Astrocyte (in vitro differentiated cells and primary cell): ENCODE data around the gene ADNP2. TPM values are rescaled to one million over a fixed set of nuclear protein-coding genes. Genes with fewer than 3 reads are reported as not detected.
"Not testable (repeated sequence)": the region's sequence is repeated elsewhere in the genome, so short reads cannot be mapped to it uniquely, and the experiment has no call there.

Experiments
- DNase-seq: peaks from one replicate; pipeline ENCODE4 v3.0.0-alpha.2; 2010; ENCODE audit warnings: low read depth
- FAIRE-seq: peaks from 2 replicates; lab custom pipeline; 2011; peaks lifted over from hg19 to GRCh38; lab: Jason Lieb, UNC
- H2AFZ ChIP-seq: 2 replicates; pipeline ENCODE4 v1.6.0; 2012; ENCODE audit warnings: low read depth, low read length, inconsistent platforms
- H3K27ac ChIP-seq: 2 replicates; pipeline ENCODE4 v1.5.1; 2011; ENCODE audit warnings: low read depth, low read length, inconsistent platforms
- H3K27me3 ChIP-seq: 2 replicates; pipeline ENCODE4 v1.6.0; 2011; ENCODE audit warnings: low read length, inconsistent platforms; ENCODE audit not compliant: insufficient read depth
- H3K36me3 ChIP-seq: 2 replicates; pipeline ENCODE4 v1.5.1; 2011; ENCODE audit warnings: low read length, inconsistent platforms; ENCODE audit not compliant: insufficient read depth
- H3K4me1 ChIP-seq: 2 replicates; pipeline ENCODE4 v1.5.1; 2011; ENCODE audit warnings: low read length, inconsistent platforms; ENCODE audit not compliant: insufficient read depth
- H3K4me2 ChIP-seq: 2 replicates; pipeline ENCODE4 v1.6.0; 2012; ENCODE audit warnings: low read length, inconsistent platforms
- H3K4me3 ChIP-seq: 2 replicates; pipeline ENCODE4 v1.5.1; 2011; ENCODE audit warnings: low read depth, mild to moderate bottlenecking, low read length, inconsistent platforms; ENCODE audit not compliant: insufficient read depth
- H3K79me2 ChIP-seq: 2 replicates; pipeline ENCODE4 v1.6.0; 2012; ENCODE audit warnings: mild to moderate bottlenecking, low read length, inconsistent platforms; ENCODE audit not compliant: insufficient read depth
- H3K9ac ChIP-seq: 2 replicates; pipeline ENCODE4 v1.6.0; 2012; ENCODE audit warnings: mild to moderate bottlenecking, low read length, inconsistent platforms
- H3K9me3 ChIP-seq: 2 replicates; pipeline ENCODE4 v1.5.1; 2012; ENCODE audit warnings: low read depth, mild to moderate bottlenecking, low read length, inconsistent platforms; ENCODE audit not compliant: insufficient read depth
- H4K20me1 ChIP-seq: 2 replicates; pipeline ENCODE4 v1.6.0; 2012; ENCODE audit warnings: low read length, inconsistent platforms; ENCODE audit not compliant: insufficient read depth
- H3K27ac Mint-ChIP-seq: one replicate; pipeline ENCODE4 v1.8.0; 2021; ENCODE audit warnings: mild to moderate bottlenecking, mixed read lengths; ENCODE audit not compliant: unreplicated experiment
- H3K27me3 Mint-ChIP-seq: one replicate; pipeline ENCODE4 v1.8.0; 2021; ENCODE audit warnings: low read depth, mixed read lengths; ENCODE audit not compliant: unreplicated experiment
- H3K36me3 Mint-ChIP-seq: one replicate; pipeline ENCODE4 v1.8.0; 2021; ENCODE audit warnings: low read depth, mixed read lengths; ENCODE audit not compliant: unreplicated experiment
- H3K4me1 Mint-ChIP-seq: one replicate; pipeline ENCODE4 v1.8.0; 2021; ENCODE audit warnings: low read depth, mixed read lengths; ENCODE audit not compliant: unreplicated experiment
- H3K4me3 Mint-ChIP-seq: one replicate; pipeline ENCODE4 v1.8.0; 2021; ENCODE audit warnings: mild to moderate bottlenecking, moderate library complexity, mixed read lengths; ENCODE audit not compliant: unreplicated experiment
- H3K9me3 Mint-ChIP-seq: one replicate; pipeline ENCODE4 v1.8.0; 2021; ENCODE audit warnings: mild to moderate bottlenecking, mixed read lengths; ENCODE audit not compliant: unreplicated experiment
- CTCF ChIP-seq: IDR thresholded peaks from 2 replicates; pipeline ENCODE4 v1.5.1; 2011; ENCODE audit warnings: low read depth, mild to moderate bottlenecking, inconsistent platforms, low read length, moderate library complexity; ENCODE audit not compliant: insufficient read depth
- EZH2 ChIP-seq: IDR thresholded peaks from 2 replicates; pipeline ENCODE4 v1.6.1; 2012; ENCODE audit warnings: mild to moderate bottlenecking, low read length, inconsistent platforms; ENCODE audit not compliant: insufficient read depth
- total RNA-seq: library from RNA; stranded (reverse); gene quantifications from 2 replicates; pipeline ENCODE4 v1.2.1, GENCODE V29; 2021

The ADNP2 gene
- total RNA-seq, 1 donor from 2014 or later: 20.5 TPM

GRCh38 chr18:80161781-80162417 is 52.8 kb downstream of the ADNP2 start:
- no peak for TF ChIP-seq CTCF
- no peak for TF ChIP-seq EZH2
- Histone ChIP-seq H4K20me1 (peaks cover 13% of the 10 kb centered on the region), H3K4me1 (no peaks in the 10 kb centered on the region), H2AFZ (no peak overlapping the region), H3K9ac (no peak overlapping the region), H3K36me3 (no peaks in the 10 kb centered on the region), H3K27me3 (no peaks in the 10 kb centered on the region), H3K4me3 (no peak overlapping the region), H3K4me2 (no peak overlapping the region), H3K79me2 (no peaks in the 10 kb centered on the region), H3K27ac (no peak overlapping the region), H3K9me3 (no peaks in the 10 kb centered on the region)
- FAIRE-seq: no peak
- no peaks in the 10 kb centered on the region for H3K4me1 Mint-ChIP-seq
- H3K36me3 Mint-ChIP-seq: peaks cover 38% of the 10 kb centered on the region
- peak overlapping the region; percentile 27 for H3K4me3 Mint-ChIP-seq
- H3K27ac Mint-ChIP-seq: no peak overlapping the region
- H3K9me3 Mint-ChIP-seq: peaks cover 17% of the 10 kb centered on the region
- DNase-seq: no peak
- no peaks in the 10 kb centered on the region for H3K27me3 Mint-ChIP-seq

GRCh38 chr18:80163183-80163582 is 54.1 kb downstream of the ADNP2 start:
- DNase-seq (no peak), FAIRE-seq (no peak)
- Histone ChIP-seq H3K9ac (no peak overlapping the region), H3K9me3 (no peaks in the 10 kb centered on the region), H3K36me3 (no peaks in the 10 kb centered on the region), H3K4me2 (no peak overlapping the region), H3K27ac (no peak overlapping the region), H3K79me2 (no peaks in the 10 kb centered on the region), H3K4me3 (no peak overlapping the region), H3K4me1 (no peaks in the 10 kb centered on the region), H4K20me1 (peaks cover 11% of the 10 kb centered on the region), H2AFZ (no peak overlapping the region), H3K27me3 (no peaks in the 10 kb centered on the region)
- no peak overlapping the region for H3K4me3 Mint-ChIP-seq
- peaks cover 42% of the 10 kb centered on the region for H3K36me3 Mint-ChIP-seq
- H3K4me1 Mint-ChIP-seq: no peaks in the 10 kb centered on the region
- peaks cover 17% of the 10 kb centered on the region for H3K9me3 Mint-ChIP-seq
- H3K27ac Mint-ChIP-seq: no peak overlapping the region
- no peaks in the 10 kb centered on the region for H3K27me3 Mint-ChIP-seq
- TF ChIP-seq EZH2: no peak
- no peak for TF ChIP-seq CTCF

- not testable (repeated sequence) for H3K27me3 Mint-ChIP-seq, H3K79me2 ChIP-seq, H3K4me3 Mint-ChIP-seq, H3K36me3 ChIP-seq, H4K20me1 ChIP-seq, H3K27ac ChIP-seq, FAIRE-seq, H3K4me1 ChIP-seq, DNase-seq, H2AFZ ChIP-seq, H3K4me1 Mint-ChIP-seq, H3K9ac ChIP-seq, H3K27ac Mint-ChIP-seq, H3K27me3 ChIP-seq, H3K9me3 ChIP-seq, H3K4me3 ChIP-seq, H3K4me2 ChIP-seq
- Mint-ChIP-seq H3K36me3 (peaks cover 39% of the 10 kb centered on the region), H3K9me3 (peaks cover 17% of the 10 kb centered on the region)
Observed at GRCh38 chr18:80164727-80165355, 55.8 kb downstream of the ADNP2 start.
